GM12878 (cell line): ENCODE data around the gene EEFSEC. TPM values are rescaled to one million over a fixed set of nuclear protein-coding genes. Genes with fewer than 3 reads are reported as not detected.

Source experiments
- ATAC-seq: fragments of 200-7000 bp; cut with Tn5 transposase; 3 replicates; pipeline ENCODE4 v1.9.1; 2020; ENCODE audit warnings: mild to moderate bottlenecking, moderate library complexity
- BruUV-seq: library from RNA; stranded (reverse); fragments of 400-500 nt; replicated peaks from 2 replicates; lab custom pipeline; 2021; lab: Mats Ljungman, UMichigan
- CTCF ChIA-PET: fragments of 300-600 bp; sonication (Branson Sonifier 250); formaldehyde crosslinking; extraction: SDS; loops from one replicate; lab custom pipeline; 2021; ENCODE audit warnings: inconsistent platforms; lab: Yijun Ruan, JAX
- POLR2A ChIA-PET: fragments of 350-600 bp; formaldehyde crosslinking; extraction: SDS; loops from one replicate; lab custom pipeline; 2021; ENCODE audit warnings: inconsistent platforms; lab: Charles Lee
- RAD21 ChIA-PET: fragments of 300-600 bp; sonication (Branson Sonifier 250); formaldehyde crosslinking; loops from one replicate; lab custom pipeline; 2023; ENCODE audit warnings: antibody characterized with exemption; ENCODE audit not compliant: unreplicated experiment; lab: Charles Lee
- SMC1A ChIA-PET: fragments of 300-600 bp; sonication (Branson Sonifier 250); formaldehyde crosslinking; loops from one replicate; lab custom pipeline; 2023; ENCODE audit not compliant: unreplicated experiment, uncharacterized antibody; lab: Charles Lee
- DNase-seq: peaks from one replicate; pipeline ENCODE4 v3.0.0-alpha.2; 2011; ENCODE audit warnings: low read depth, low spot score
- FAIRE-seq: peaks from 3 replicates; lab custom pipeline; 2011; peaks lifted over from hg19 to GRCh38; lab: Jason Lieb, UNC
- H2AFZ ChIP-seq: 2 replicates; pipeline ENCODE4 v1.6.0; 2011; ENCODE audit warnings: low read depth, low read length, control low read depth; ENCODE audit not compliant: control insufficient read depth
- H3K27ac ChIP-seq: 2 replicates; pipeline ENCODE4 v1.5.1; 2011; ENCODE audit warnings: control low read depth; ENCODE audit not compliant: control insufficient read depth, insufficient read depth
- H3K27me3 ChIP-seq, 2 experiments: replicated peaks in 1 of 2; 2 replicates each; pipeline versions ENCODE4 v1.6.0 to v1.6.1; 2011; ENCODE audit warnings: low read length in 1 of 2; ENCODE audit not compliant: control insufficient read depth in 2 of 2, insufficient read depth in 2 of 2
- H3K36me3 ChIP-seq, 2 experiments: 2 replicates each; pipeline ENCODE4 v1.5.1; 2011; ENCODE audit warnings: low read length in 1 of 2; ENCODE audit not compliant: control insufficient read depth in 2 of 2, insufficient read depth in 2 of 2
- H3K4me1 ChIP-seq: 2 replicates; pipeline ENCODE4 v1.6.1; 2011; ENCODE audit warnings: mild to moderate bottlenecking, low read length, moderate library complexity, mixed read lengths; ENCODE audit not compliant: control insufficient read depth, insufficient read depth
- H3K4me2 ChIP-seq: 2 replicates; pipeline ENCODE4 v1.6.0; 2011; ENCODE audit warnings: control low read depth; ENCODE audit not compliant: control insufficient read depth, insufficient read depth
- H3K4me3 ChIP-seq: fragments of 200-600 bp; sonication (generic); 2 replicates; pipeline ENCODE4 v1.5.1; 2016
- H3K79me2 ChIP-seq: 2 replicates; pipeline ENCODE4 v1.6.0; 2011; ENCODE audit warnings: low read length; ENCODE audit not compliant: control insufficient read depth, insufficient read depth
- H3K9ac ChIP-seq: 2 replicates; pipeline ENCODE4 v1.8.0; 2011; ENCODE audit warnings: low read length, control low read depth, mixed read lengths; ENCODE audit not compliant: control insufficient read depth, insufficient read depth
- H3K9me3 ChIP-seq: replicated peaks from 3 replicates; pipeline ENCODE4 v1.5.1; 2011; ENCODE audit warnings: mild to moderate bottlenecking, low read length; ENCODE audit not compliant: control insufficient read depth, insufficient read depth
- H4K20me1 ChIP-seq: 2 replicates; pipeline ENCODE4 v1.6.0; 2011; ENCODE audit not compliant: control insufficient read depth, insufficient read depth
- ATF7 ChIP-seq: fragments of 450-650 bp; IDR thresholded peaks from 2 replicates; pipeline ENCODE4 v1.6.1; 2016; ENCODE audit warnings: low read depth, mild to moderate bottlenecking
- BMI1 ChIP-seq: fragments of 450-650 bp; IDR thresholded peaks from 2 replicates; pipeline ENCODE4 v1.6.1; 2016; ENCODE audit warnings: mild to moderate bottlenecking, moderate library complexity, borderline replicate concordance
- MYC ChIP-seq: IDR thresholded peaks from 2 replicates; pipeline ENCODE4 v1.6.1; 2011; ENCODE audit warnings: mild to moderate bottlenecking, low read length, moderate library complexity, inconsistent platforms; ENCODE audit not compliant: insufficient read depth, insufficient replicate concordance, insufficient read length, severe bottlenecking
- RELB ChIP-seq: fragments of 450-650 bp; IDR thresholded peaks from 2 replicates; pipeline ENCODE4 v1.6.1; 2017; ENCODE audit warnings: low read depth, mild to moderate bottlenecking, moderate library complexity
- TARDBP ChIP-seq: IDR thresholded peaks from 2 replicates; pipeline ENCODE4 v1.6.1; 2016; ENCODE audit warnings: borderline replicate concordance
- TCF12 ChIP-seq: IDR thresholded peaks from 2 replicates; pipeline ENCODE4 v1.6.1; 2011; ENCODE audit warnings: low read depth, mild to moderate bottlenecking, low read length
- WGBS: methylation state at CpG from one replicate; pipeline ENCODE4 v1.1.6; 2016; ENCODE audit warnings: low lambda C conversion rate; ENCODE audit not compliant: insufficient replicate concordance, insufficient coverage; ENCODE audit errors: missing lambda C conversion rate; 5-methylcytosine and 5-hydroxymethylcytosine counted together
- in situ Hi-C: fragments of 300-500 bp; cut with MboI; formaldehyde crosslinking; loops from 9 replicates; pipeline ENCODE4 v1.14.3; 2018; ENCODE audit warnings: mixed read lengths
- intact Hi-C: fragments of 100-400 bp; cut with micrococcal nuclease; formaldehyde crosslinking; loops from one replicate; pipeline ENCODE4 v1.14.2; 2022; ENCODE audit not compliant: unreplicated experiment
- polyA plus RNA-seq, 11 experiments: library from polyadenylated mRNA; depleted of rRNA in 4 of 11; unstranded in 6 of 11; stranded (reverse) in 5 of 11; fragments of >200 nt; fragmentation: Nextera tagmentation in 4 of 11; fragmentation: Illumina TruSeq in 1 of 11; extraction: Ambion mirVana in 4 of 11; extraction: Trizol in 1 of 11; gene quantifications; 1 replicate in 1 of 11; 2 replicates in 10 of 11; pipeline versions ENCODE4 v1.2.1 to v1.2.3, GENCODE V29; 2011 to 2016; ENCODE audit warnings: inconsistent platforms in 2 of 11, missing spikeins in 2 of 11, low read depth in 1 of 11
- total RNA-seq, 4 experiments: library from RNA; depleted of rRNA in 3 of 4; stranded (reverse); fragments of >200 nt in 3 of 4; fragmentation: Illumina TruSeq in 1 of 4; extraction: Trizol in 1 of 4; gene quantifications; 2 replicates each; pipeline versions ENCODE4 v1.2.1 to v1.2.3, GENCODE V29; 2013 to 2021

The EEFSEC gene
- total and polyA plus RNA-seq, 10 of the 15 experiments (the other 5 are each of a cell fraction or from before 2014, with no cell fraction given), result 0.29 to 29.1 (median 16.1) TPM

DNA sequence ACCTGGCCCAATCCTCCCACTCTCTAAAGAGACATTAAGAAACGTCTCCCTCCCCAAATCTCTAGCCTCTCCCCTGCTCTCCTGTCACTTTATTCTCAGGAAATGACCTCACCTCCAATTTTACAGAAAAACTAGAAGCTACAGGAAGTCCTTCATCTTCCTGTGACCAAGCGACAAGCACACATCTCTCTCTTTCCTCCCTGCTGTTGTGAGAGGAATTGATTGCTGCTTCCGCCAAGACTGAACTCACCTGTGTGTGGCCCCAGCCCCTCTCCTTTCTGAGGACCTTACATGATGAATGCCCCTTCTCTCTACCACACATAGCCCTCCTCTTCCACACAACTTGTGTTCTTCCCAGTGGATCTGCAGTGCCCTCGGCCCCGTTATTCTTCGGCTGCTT, 295.2 kb downstream of the EEFSEC start (continued):
- no peak for TF ChIP-seq BMI1
- TF ChIP-seq RELB, result no peak
- no peak for TF ChIP-seq TARDBP
- TF ChIP-seq MYC, result no peak

GRCh38 chr3:128449111-128449638, 295.9 kb downstream of the EEFSEC start:
- H3K9me3 ChIP-seq, result no peaks in the 10 kb centered on the region; the same call in 2 of the 3 replicates
- RAD21 ChIA-PET, result no interaction called here
- WGBS, result 51% methylated on average over 6 of the region's 6 CpGs
- H2AFZ ChIP-seq, result no peak overlapping the region
- H3K9ac ChIP-seq, result no peak overlapping the region
- H3K27ac ChIP-seq, result no peak overlapping the region
- TF ChIP-seq ATF7 (peak; percentile 25; the same call in 1 of the 2 replicates), TCF12 (no peak)
- in situ Hi-C loops (no loop called here), intact Hi-C loops (no loop called here)
- no peaks in the 10 kb centered on the region for H4K20me1 ChIP-seq
- DNase-seq (no peak), FAIRE-seq (no peak), ATAC-seq (no peak)
- H3K27me3 ChIP-seq, result peaks cover under 1 to 2% of the 10 kb centered on the region in 2 experiments; a peak in 2 of 4 replicates
- CTCF ChIA-PET, result no interaction called here
- POLR2A ChIA-PET, result no interaction called here
- H3K4me3 ChIP-seq, result no peak overlapping the region
- no TSS peak for BruUV-seq
- no peaks in the 10 kb centered on the region for H3K36me3 ChIP-seq
- peaks cover 12% of the 10 kb centered on the region for H3K4me1 ChIP-seq
- no peak overlapping the region for H3K4me2 ChIP-seq
- SMC1A ChIA-PET, result no interaction called here
- H3K79me2 ChIP-seq, result no peaks in the 10 kb centered on the region
